Glomerular visceral epithelial cell (primary cell): ENCODE results near the gene IVL.

Source experiments
- DNase-seq: peaks from one replicate; pipeline ENCODE4 v3.0.0-alpha.2; 2016; ENCODE audit errors: extremely low spot score

IVL gene

DNA sequence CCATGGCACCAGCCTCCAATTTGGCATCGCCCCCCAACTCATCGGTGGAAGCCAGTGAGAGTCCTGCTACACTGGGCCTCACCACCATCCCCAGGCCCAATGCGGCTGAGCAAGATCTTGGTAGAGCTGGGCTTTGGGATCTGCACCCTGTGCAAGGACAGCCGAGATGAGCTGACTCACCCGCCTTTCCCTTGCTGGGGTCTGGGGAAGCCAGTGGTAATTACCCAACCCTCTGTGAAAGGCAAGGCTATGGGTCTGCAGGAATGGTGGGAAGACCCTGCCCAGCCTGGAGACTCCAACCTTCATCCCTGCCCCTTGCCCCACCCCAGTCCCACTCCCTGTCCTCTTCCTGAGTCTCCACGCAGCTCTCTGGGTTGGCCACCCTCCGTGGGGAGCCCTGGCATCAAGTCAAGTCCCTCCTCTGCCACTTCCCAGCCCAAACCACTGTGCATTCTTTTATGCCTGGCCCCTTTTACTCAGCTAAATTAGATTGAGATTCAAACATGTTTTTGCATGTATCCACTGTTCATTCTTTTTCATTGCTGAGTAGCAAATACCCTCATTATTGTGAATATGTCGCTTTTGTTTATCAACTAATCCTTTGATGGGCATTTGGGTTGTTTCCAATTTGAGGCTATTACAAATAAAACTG is 21.5 kb upstream of the IVL start:
- DNase-seq, result no peak

DNA sequence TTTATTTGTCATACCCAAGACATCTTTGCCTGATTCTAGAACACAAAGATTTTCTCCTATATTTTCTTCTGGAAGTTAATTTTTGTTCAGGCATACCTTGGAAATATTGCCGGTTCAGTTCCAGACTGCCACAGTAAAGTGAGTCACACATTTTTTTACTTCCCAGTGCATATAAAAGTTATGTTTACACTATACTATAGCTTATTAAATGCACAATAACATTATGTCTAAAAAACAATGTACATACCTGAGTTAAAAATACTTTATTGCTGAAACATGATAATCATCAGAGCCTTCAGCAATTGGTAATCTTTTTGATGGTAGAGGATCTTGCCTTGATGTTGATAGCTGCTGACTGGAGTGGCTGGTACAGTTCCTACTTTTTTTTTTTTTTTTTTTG is 20.2 kb upstream of the IVL start:
- no peak for DNase-seq

- DNase-seq, result no peak
These were observed 9.3 kb upstream of the IVL start for GRCh38 chr1:152899027-152899426.

DNA sequence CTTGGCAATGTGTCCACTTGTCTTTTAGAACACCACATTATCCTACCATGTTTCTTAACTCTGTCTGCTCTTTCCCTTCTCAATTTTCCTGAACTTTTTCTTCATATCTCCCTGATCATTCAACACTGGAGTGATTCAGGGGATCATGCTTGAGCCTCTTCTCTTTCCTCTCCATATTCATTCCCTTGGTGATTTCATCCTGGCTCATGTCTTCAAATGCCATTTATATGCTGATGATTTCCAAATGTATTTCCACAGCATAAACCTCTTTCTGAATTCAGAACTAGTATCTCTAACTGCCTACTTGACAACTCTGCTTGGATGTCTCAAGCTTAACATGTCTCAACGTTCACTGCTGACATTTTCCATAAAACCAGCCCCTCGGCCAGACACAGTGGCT is 8.5 kb upstream of the IVL start:
- no peak for DNase-seq

- no peak for DNase-seq
These were observed 6.7 kb upstream of the IVL start for GRCh38 chr1:152901631-152902030.

- DNase-seq, result no peak
These were observed 5.7 kb upstream of the IVL start for GRCh38 chr1:152902636-152903035.

GRCh38 chr1:152904688-152905440 is 3.5 kb upstream of the IVL start:
- no peak for DNase-seq

- DNase-seq, result peak; percentile 65
These were observed 2.3 kb upstream of the IVL start for GRCh38 chr1:152906023-152906565.

GRCh38 chr1:152909206-152909605 is 860 bp downstream of the IVL start:
- DNase-seq, result no peak

GRCh38 chr1:152912471-152912870 is 4.1 kb downstream of the IVL start:
- DNase-seq, result no peak

- no peak for DNase-seq
These were observed 4.6 kb downstream of the IVL start for GRCh38 chr1:152912900-152913299.

DNA sequence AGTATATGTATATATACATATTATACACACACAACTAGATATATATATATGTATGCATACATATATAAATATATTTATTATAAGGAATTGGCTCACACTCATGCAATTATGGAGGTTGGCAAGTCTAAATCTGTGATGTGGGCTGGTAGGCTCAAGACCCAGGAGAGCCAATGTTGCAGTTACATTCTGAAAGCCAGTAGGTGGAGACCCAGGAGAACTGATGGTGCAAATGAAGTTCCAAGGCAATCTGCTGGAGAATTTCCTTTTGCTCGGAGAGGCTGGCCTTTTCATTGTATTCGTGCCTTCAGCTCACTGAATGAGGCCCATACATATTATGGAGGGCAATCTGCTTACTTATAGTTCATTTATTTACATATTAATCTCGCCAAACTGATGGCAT is 9.4 kb downstream of the IVL start:
- DNase-seq, result no peak

DNA sequence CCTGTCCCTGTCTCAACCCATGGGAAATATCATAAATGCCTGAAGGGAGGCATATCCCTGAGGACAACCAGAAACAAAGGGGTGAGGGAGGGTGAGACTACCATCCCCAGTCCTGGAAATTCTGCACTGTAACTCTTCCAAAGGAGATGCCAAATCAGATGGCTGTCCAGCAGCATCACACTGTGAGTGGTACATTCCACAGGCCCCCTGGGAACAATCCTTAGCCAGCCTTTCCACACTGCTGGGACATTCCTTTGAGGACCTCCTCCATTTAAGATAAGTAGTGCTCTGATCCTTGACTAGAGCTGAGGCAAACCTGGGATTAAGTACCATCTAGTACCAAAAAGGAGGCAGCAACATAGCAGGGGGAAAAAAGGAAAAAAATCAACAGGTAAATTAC is 10.7 kb downstream of the IVL start:
- DNase-seq, result no peak

- no peak for DNase-seq
These were observed 15.8 kb downstream of the IVL start for GRCh38 chr1:152924191-152924590.

DNA sequence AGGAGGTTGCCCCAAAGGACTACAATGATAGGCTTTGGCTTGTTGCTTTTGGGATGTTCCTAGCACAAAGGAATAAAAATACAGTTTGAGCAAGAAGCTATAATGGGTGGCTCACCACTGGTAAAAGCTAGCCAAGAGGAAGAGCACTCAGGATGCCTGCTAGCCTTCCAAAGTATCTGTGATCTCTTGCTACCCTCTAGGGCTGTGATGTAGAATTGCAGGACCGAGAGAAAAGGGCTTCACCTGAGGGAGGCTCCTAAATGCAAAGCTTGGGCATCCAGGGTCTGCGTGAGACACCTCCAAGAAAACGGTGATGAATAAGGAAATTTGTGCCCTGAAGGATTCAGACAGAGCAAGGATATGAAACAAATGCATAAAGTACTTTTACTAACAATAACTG is 17.7 kb downstream of the IVL start:
- DNase-seq, result peak; percentile 18

DNA sequence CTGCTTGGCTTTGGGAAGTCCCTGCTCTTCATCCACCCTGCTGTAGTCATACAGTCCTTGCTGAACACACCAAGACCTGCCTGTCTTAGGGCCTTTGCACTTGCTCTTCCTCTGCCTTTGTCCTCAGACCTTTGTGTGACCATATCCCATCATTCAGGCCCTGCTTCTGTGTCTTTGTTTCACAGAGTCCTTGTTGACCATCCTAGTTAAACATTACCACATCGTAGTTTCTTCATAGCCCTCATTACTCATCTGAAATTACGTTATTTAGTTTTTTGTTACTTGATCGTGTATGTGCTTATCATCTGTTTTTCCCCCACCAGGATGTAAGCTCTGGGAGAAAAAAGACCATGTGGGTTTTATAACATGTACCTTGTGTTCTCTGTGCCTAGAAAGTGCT is 20.3 kb downstream of the IVL start:
- DNase-seq, result no peak

GRCh38 chr1:152932170-152932811 is 23.9 kb downstream of the IVL start:
- no peak for DNase-seq

GRCh38 chr1:152933196-152933595 is 24.9 kb downstream of the IVL start:
- DNase-seq, result no peak

DNA sequence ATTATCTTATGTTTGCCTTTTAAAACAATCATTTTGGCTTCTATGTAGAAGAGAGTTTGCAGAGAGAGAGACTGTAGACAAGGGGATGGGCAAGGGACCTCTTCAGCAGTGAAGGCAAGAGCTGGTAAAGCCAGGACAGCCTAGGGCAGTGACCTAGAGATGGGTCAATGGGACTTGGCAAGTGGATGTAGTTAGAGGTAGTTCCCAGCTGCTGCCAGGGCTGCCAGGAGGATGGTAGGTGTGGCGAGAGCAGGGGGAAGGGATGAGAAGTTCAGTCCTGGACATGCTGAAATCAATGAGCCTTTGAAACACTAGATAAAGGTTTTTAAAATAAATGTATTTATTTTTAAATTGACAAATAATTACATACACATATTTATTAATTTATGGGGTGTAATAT is 32.3 kb downstream of the IVL start:
- DNase-seq, result no peak

GRCh38 chr1:152941037-152941711 is 32.8 kb downstream of the IVL start:
- DNase-seq, result no peak

GRCh38 chr1:152942161-152942560 is 33.8 kb downstream of the IVL start:
- no peak for DNase-seq

- DNase-seq, result no peak
These were observed 37.9 kb downstream of the IVL start for GRCh38 chr1:152946248-152946647.
